Measurements from ENCODE around the gene NFXL1. TPM values are rescaled to one million over a fixed set of nuclear protein-coding genes. Genes with fewer than 3 reads are reported as not detected.

NFXL1 gene
- 10 to 100 TPM; 16.6 to 21.1 TPM for total RNA-seq
- polyA plus RNA-seq, result 1 to 10 TPM; 7.7 to 8.8 TPM

- peak; percentile 93 to 97 (median 94) for DNase-seq
- intact Hi-C loops (cut with micrococcal nuclease), result loop anchor here (1.0 to 5.0 kb wide), 7 partner anchors 77 to 452 kb away; partner anchors contain the start of genes CNGA1, COMMD8, NIPAL1 and SLAIN2
- H3K4me3 Mint-ChIP-seq, result peak within 1 kb of the TSS; percentile 94 to 99 (median 98)
- Histone ChIP-seq H3K27ac (ENCODE audit: low read depth, low read length) (peak within 1 kb of the TSS; percentile 75), H3K4me1 (ENCODE audit: insufficient read depth, low read length) (peaks cover 23% of the 10 kb centered on the region), H3K4me3 (ENCODE audit: low read length in 2 of 2) (peak within 1 kb of the TSS; percentile 89 to 100), H3K36me3 (ENCODE audit: insufficient read depth, low read length) (no peaks in the 10 kb centered on the region), H3K27me3 (ENCODE audit: insufficient read depth, low read length) (no peaks in the 10 kb centered on the region), H3K9me3 (ENCODE audit: control insufficient read depth in 1 of 2, low read length in 2 of 2) (no peaks in the 10 kb centered on the region)
- peaks cover 22 to 41% (median 28%) of the 10 kb centered on the region in 4 donors for H3K4me1 Mint-ChIP-seq
- peaks cover 7 to 19% of the 10 kb centered on the region in 2 donors for H3K36me3 Mint-ChIP-seq
- H3K27me3 Mint-ChIP-seq, result no peaks in the 10 kb centered on the region
- ChIA-PET POLR2A (ENCODE audit: partially characterized antibody) (interaction anchor here (0.6 to 1.4 kb wide), 11 partner anchors 9 to 451 kb away, joined by 3 to 6 read pairs (median 4); partner anchors contain the start of genes COMMD8 and SLAIN2), CTCF (ENCODE audit: partially characterized antibody) (interaction anchor here (0.9 to 1.0 kb wide), 3 partner anchors 11 to 225 kb away, joined by 3 to 8 read pairs (median 3); no protein-coding TSS in a partner anchor)
- H3K9me3 Mint-ChIP-seq, result peaks cover 0 to 2% (median 0%) of the 10 kb centered on the region in 8 donors
- peak within 1 kb of the TSS; percentile 93 to 99 (median 96) for H3K27ac Mint-ChIP-seq
Measured at GRCh38 chr4:47914220-47914925, at the start of gene NFXL1. Gene NFXL1, minus strand, starts transcription at chr4:47914583. Its CDS starts 380 bp downstream, at chr4:47914203.

GRCh38 chr4:47954677-47955076 is 40.3 kb upstream of the NFXL1 start:
- POLR2A ChIA-PET (ENCODE audit: partially characterized antibody), result no interaction called here
- DNase-seq, result no peak
- Mint-ChIP-seq H3K4me3 (no peak overlapping the region), H3K27ac (no peak overlapping the region), H3K36me3 (no peaks in the 10 kb centered on the region), H3K27me3 (peaks cover 2 to 3% of the 10 kb centered on the region in 2 donors), H3K4me1 (no peaks in the 10 kb centered on the region), H3K9me3 (peaks cover 0 to 2% (median 0%) of the 10 kb centered on the region in 8 donors)
- no peak overlapping the region for H3K4me3 ChIP-seq (ENCODE audit: low read length in 2 of 2)
- H3K27ac ChIP-seq (ENCODE audit: low read depth, low read length), result no peak overlapping the region
- intact Hi-C loops (cut with micrococcal nuclease), result no loop called here
- no peaks in the 10 kb centered on the region for H3K36me3 ChIP-seq (ENCODE audit: insufficient read depth, low read length)
- H3K9me3 ChIP-seq (ENCODE audit: control insufficient read depth in 1 of 2, low read length in 2 of 2), result no peaks in the 10 kb centered on the region
- no peaks in the 10 kb centered on the region for H3K27me3 ChIP-seq (ENCODE audit: insufficient read depth, low read length)
- H3K4me1 ChIP-seq (ENCODE audit: insufficient read depth, low read length), result no peaks in the 10 kb centered on the region
- CTCF ChIA-PET (ENCODE audit: partially characterized antibody), result no interaction called here

GRCh38 chr4:47954245-47954644 is 39.9 kb upstream of the NFXL1 start:
- peaks cover 3% of the 10 kb centered on the region in 2 donors for H3K27me3 Mint-ChIP-seq
- Histone ChIP-seq H3K27me3 (ENCODE audit: insufficient read depth, low read length) (no peaks in the 10 kb centered on the region), H3K27ac (ENCODE audit: low read depth, low read length) (no peak overlapping the region), H3K4me3 (ENCODE audit: low read length in 2 of 2) (no peak overlapping the region), H3K4me1 (ENCODE audit: insufficient read depth, low read length) (no peaks in the 10 kb centered on the region), H3K36me3 (ENCODE audit: insufficient read depth, low read length) (no peaks in the 10 kb centered on the region), H3K9me3 (ENCODE audit: control insufficient read depth in 1 of 2, low read length in 2 of 2) (no peaks in the 10 kb centered on the region)
- ChIA-PET POLR2A (ENCODE audit: partially characterized antibody) (no interaction called here), CTCF (ENCODE audit: partially characterized antibody) (no interaction called here)
- intact Hi-C loops (cut with micrococcal nuclease), result no loop called here
- peaks cover 0 to 2% (median 0%) of the 10 kb centered on the region in 8 donors for H3K9me3 Mint-ChIP-seq
- no peaks in the 10 kb centered on the region for H3K36me3 Mint-ChIP-seq
- H3K4me3 Mint-ChIP-seq, result no peak overlapping the region
- H3K4me1 Mint-ChIP-seq, result no peaks in the 10 kb centered on the region
- H3K27ac Mint-ChIP-seq, result no peak overlapping the region
- DNase-seq, result no peak

GRCh38 chr4:47945930-47946726 is 31.7 kb upstream of the NFXL1 start:
- no peaks in the 10 kb centered on the region for H3K36me3 ChIP-seq (ENCODE audit: insufficient read depth, low read length)
- Mint-ChIP-seq H3K36me3 (no peaks in the 10 kb centered on the region), H3K27me3 (peaks cover 0 to 3% of the 10 kb centered on the region in 2 donors), H3K9me3 (no peaks in the 10 kb centered on the region), H3K4me1 (no peaks in the 10 kb centered on the region), H3K4me3 (no peak overlapping the region), H3K27ac (no peak overlapping the region)
- ChIA-PET POLR2A (ENCODE audit: partially characterized antibody) (no interaction called here), CTCF (ENCODE audit: partially characterized antibody) (no interaction called here)
- intact Hi-C loops (cut with micrococcal nuclease), result no loop called here
- no peak overlapping the region for H3K27ac ChIP-seq (ENCODE audit: low read depth, low read length)
- no peak overlapping the region for H3K4me3 ChIP-seq (ENCODE audit: low read length in 2 of 2)
- no peaks in the 10 kb centered on the region for H3K9me3 ChIP-seq (ENCODE audit: control insufficient read depth in 1 of 2, low read length in 2 of 2)
- no peak for DNase-seq
- no peaks in the 10 kb centered on the region for H3K27me3 ChIP-seq (ENCODE audit: insufficient read depth, low read length)
- H3K4me1 ChIP-seq (ENCODE audit: insufficient read depth, low read length), result no peaks in the 10 kb centered on the region

GRCh38 chr4:47942081-47942819 is 27.9 kb upstream of the NFXL1 start:
- no peak for DNase-seq
- no peaks in the 10 kb centered on the region for H3K9me3 ChIP-seq (ENCODE audit: control insufficient read depth in 1 of 2, low read length in 2 of 2)
- H3K27ac Mint-ChIP-seq, result no peak overlapping the region
- H3K36me3 ChIP-seq (ENCODE audit: insufficient read depth, low read length), result no peaks in the 10 kb centered on the region
- H3K4me1 ChIP-seq (ENCODE audit: insufficient read depth, low read length), result no peaks in the 10 kb centered on the region
- ChIA-PET CTCF (ENCODE audit: partially characterized antibody) (interaction anchor here (1.0 to 3.2 kb wide), 2 partner anchors 8 to 16 kb away, joined by 4 to 13 read pairs; no protein-coding TSS in a partner anchor), POLR2A (ENCODE audit: partially characterized antibody) (no interaction called here)
- no peak overlapping the region for H3K27ac ChIP-seq (ENCODE audit: low read depth, low read length)
- H3K4me1 Mint-ChIP-seq, result no peaks in the 10 kb centered on the region
- no peaks in the 10 kb centered on the region for H3K27me3 ChIP-seq (ENCODE audit: insufficient read depth, low read length)
- H3K4me3 Mint-ChIP-seq, result no peak overlapping the region
- H3K4me3 ChIP-seq (ENCODE audit: low read length in 2 of 2), result no peak overlapping the region
- no peaks in the 10 kb centered on the region for H3K36me3 Mint-ChIP-seq
- intact Hi-C loops (cut with micrococcal nuclease), result no loop called here
- H3K27me3 Mint-ChIP-seq, result peaks cover 0 to 2% of the 10 kb centered on the region in 2 donors
- H3K9me3 Mint-ChIP-seq, result no peaks in the 10 kb centered on the region

GRCh38 chr4:47939456-47939855 is 25.1 kb upstream of the NFXL1 start:
- ChIA-PET CTCF (ENCODE audit: partially characterized antibody) (interaction anchor here (0.9 kb wide), 1 partner anchor 267 kb away, joined by 3 read pairs; no protein-coding TSS in a partner anchor), POLR2A (ENCODE audit: partially characterized antibody) (no interaction called here)
- Mint-ChIP-seq H3K4me1 (no peaks in the 10 kb centered on the region), H3K9me3 (no peaks in the 10 kb centered on the region), H3K4me3 (no peak overlapping the region), H3K27ac (no peak overlapping the region), H3K36me3 (no peaks in the 10 kb centered on the region), H3K27me3 (peaks cover 0 to 1% of the 10 kb centered on the region in 2 donors)
- intact Hi-C loops (cut with micrococcal nuclease), result no loop called here
- no peak overlapping the region for H3K4me3 ChIP-seq (ENCODE audit: low read length in 2 of 2)
- no peaks in the 10 kb centered on the region for H3K36me3 ChIP-seq (ENCODE audit: insufficient read depth, low read length)
- H3K9me3 ChIP-seq (ENCODE audit: control insufficient read depth in 1 of 2, low read length in 2 of 2), result no peaks in the 10 kb centered on the region
- H3K4me1 ChIP-seq (ENCODE audit: insufficient read depth, low read length), result no peaks in the 10 kb centered on the region
- H3K27ac ChIP-seq (ENCODE audit: low read depth, low read length), result no peak overlapping the region
- no peak for DNase-seq
- H3K27me3 ChIP-seq (ENCODE audit: insufficient read depth, low read length), result no peaks in the 10 kb centered on the region
